Measurements from ENCODE around the gene FKBP5.

The FKBP5 gene

DNA sequence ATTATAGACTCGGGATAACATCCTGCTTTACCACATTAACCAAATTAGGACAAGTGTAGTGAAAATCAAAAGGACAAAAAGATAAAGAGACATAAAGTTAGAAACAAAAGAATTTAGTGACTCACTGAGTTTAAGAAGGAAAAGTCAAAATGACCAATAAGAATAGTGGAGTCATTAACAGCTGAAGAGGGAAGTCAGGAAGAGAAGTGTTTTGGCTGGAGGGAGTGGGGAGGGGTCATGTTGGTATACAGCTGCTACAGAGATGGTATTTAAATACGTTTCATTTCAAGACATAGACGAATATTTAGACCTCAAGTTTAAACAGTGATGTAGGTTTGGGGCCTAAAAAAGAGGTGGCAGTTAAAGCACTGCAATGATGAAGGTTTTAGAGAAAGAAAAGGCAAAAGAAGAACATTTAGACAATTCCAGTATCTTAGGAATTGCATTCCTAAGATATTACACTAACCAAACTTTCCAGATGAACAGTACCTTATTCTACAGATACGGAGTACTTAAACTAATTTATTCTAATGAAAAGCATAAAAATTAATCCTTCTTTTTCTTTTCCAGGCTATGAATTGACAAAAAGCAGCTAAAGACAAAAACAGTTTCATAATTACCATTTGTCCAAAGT lies 10.6 kb downstream of the FKBP5 start:
- WGBS, 2 donors (ENCODE audit: extremely low coverage in 2 of 2, insufficient read length in 2 of 2, insufficient replicate concordance in 1 of 2) = no CpG with 5 or more reads among the region's 4 CpGs
- no peak overlapping the region for H3K27ac ChIP-seq (replicated peaks; ENCODE audit: low read length)

GRCh38 chr6:35677456-35677855 lies 11.3 kb downstream of the FKBP5 start:
- no peak overlapping the region for H2BK120ac ChIP-seq (ENCODE audit: low read depth, low read length)
- H4K8ac ChIP-seq (ENCODE audit: low read depth, low read length) = no peak overlapping the region
- no peak overlapping the region for H3K4ac ChIP-seq (ENCODE audit: low read length)
- no peak overlapping the region for H3K14ac ChIP-seq (ENCODE audit: low read length)
- H2BK12ac ChIP-seq (ENCODE audit: low read length) = no peak overlapping the region
- no peak overlapping the region for H4K91ac ChIP-seq (ENCODE audit: low read depth, low read length, poor library complexity)
- no CpG with 5 or more reads among the region's 2 CpGs for WGBS, 2 donors (ENCODE audit: extremely low coverage in 2 of 2, insufficient read length in 2 of 2, insufficient replicate concordance in 1 of 2)
- DNase-seq (ENCODE audit: low spot score) = no peak
- H2BK5ac ChIP-seq (ENCODE audit: low read length) = no peak overlapping the region
- H3K4me2 ChIP-seq (ENCODE audit: insufficient read depth, low read length, poor library complexity, severe bottlenecking) = no peak overlapping the region
- no peak overlapping the region for H2AK5ac ChIP-seq (ENCODE audit: low read depth, low read length)
- no peak overlapping the region for H2BK15ac ChIP-seq (ENCODE audit: low read length)
- no peak overlapping the region for H3K27ac ChIP-seq (replicated peaks; ENCODE audit: low read length)
- peaks cover 2% of the 10 kb centered on the region for H3K79me1 ChIP-seq (ENCODE audit: low read depth, low read length)
- no peak overlapping the region for H3K23ac ChIP-seq (ENCODE audit: low read depth, low read length, poor library complexity)
- H3K36me3 ChIP-seq (replicated peaks in 1 of 2; ENCODE audit: control insufficient read depth in 2 of 2, insufficient read depth in 2 of 2, low read length in 2 of 2) = peaks cover 0 to 44% of the 10 kb centered on the region in 2 donors
- H2AFZ ChIP-seq (ENCODE audit: low read length) = no peak overlapping the region
- H3K18ac ChIP-seq (ENCODE audit: low read length) = no peak overlapping the region
- peaks cover 0 to 6% of the 10 kb centered on the region in 2 donors for H3K4me1 ChIP-seq (ENCODE audit: control insufficient read depth in 2 of 2, insufficient read depth in 1 of 2, low read depth in 1 of 2, low read length in 2 of 2)
- peaks cover 0 to 3% of the 10 kb centered on the region in 2 donors for H3K9me3 ChIP-seq (replicated peaks in 1 of 2; ENCODE audit: control insufficient read depth in 2 of 2, insufficient read depth in 1 of 2, low read depth in 1 of 2, low read length in 2 of 2)
- H3K27me3 ChIP-seq (ENCODE audit: control insufficient read depth in 3 of 3, insufficient read depth in 3 of 3, low read depth in 1 of 3, low read length in 3 of 3) = no peaks in the 10 kb centered on the region
- no peak overlapping the region for H3K9ac ChIP-seq (ENCODE audit: low read depth, low read length, poor library complexity)
- no peak overlapping the region for H3K4me3 ChIP-seq (ENCODE audit: low read length in 2 of 2)

More for the DNA sequence above, 10.6 kb downstream of the FKBP5 start:
- Histone ChIP-seq H3K4me2 (ENCODE audit: insufficient read depth, low read length, poor library complexity, severe bottlenecking) (no peak overlapping the region), H2BK15ac (ENCODE audit: low read length) (no peak overlapping the region), H3K4me1 (ENCODE audit: control insufficient read depth in 2 of 2, insufficient read depth in 1 of 2, low read depth in 1 of 2, low read length in 2 of 2) (peaks cover 0 to 6% of the 10 kb centered on the region in 2 donors), H2AK5ac (ENCODE audit: low read depth, low read length) (no peak overlapping the region), H3K36me3 (replicated peaks in 1 of 2; ENCODE audit: control insufficient read depth in 2 of 2, insufficient read depth in 2 of 2, low read length in 2 of 2) (peaks cover 0 to 43% of the 10 kb centered on the region in 2 donors), H3K9me3 (replicated peaks in 1 of 2; ENCODE audit: control insufficient read depth in 2 of 2, insufficient read depth in 1 of 2, low read depth in 1 of 2, low read length in 2 of 2) (peaks cover 0 to 3% of the 10 kb centered on the region in 2 donors), H4K91ac (ENCODE audit: low read depth, low read length, poor library complexity) (no peak overlapping the region), H3K23ac (ENCODE audit: low read depth, low read length, poor library complexity) (no peak overlapping the region), H4K8ac (ENCODE audit: low read depth, low read length) (no peak overlapping the region), H3K9ac (ENCODE audit: low read depth, low read length, poor library complexity) (no peak overlapping the region), H3K4me3 (ENCODE audit: low read length in 2 of 2) (no peak overlapping the region), H3K27me3 (ENCODE audit: control insufficient read depth in 3 of 3, insufficient read depth in 3 of 3, low read depth in 1 of 3, low read length in 3 of 3) (no peaks in the 10 kb centered on the region), H2BK120ac (ENCODE audit: low read depth, low read length) (no peak overlapping the region), H3K79me1 (ENCODE audit: low read depth, low read length) (peaks cover 2% of the 10 kb centered on the region), H2BK12ac (ENCODE audit: low read length) (no peak overlapping the region), H3K18ac (ENCODE audit: low read length) (no peak overlapping the region), H2AFZ (ENCODE audit: low read length) (no peak overlapping the region), H3K4ac (ENCODE audit: low read length) (no peak overlapping the region), H3K14ac (ENCODE audit: low read length) (no peak overlapping the region), H2BK5ac (ENCODE audit: low read length) (no peak overlapping the region)
- no peak for DNase-seq (ENCODE audit: low spot score)

DNA sequence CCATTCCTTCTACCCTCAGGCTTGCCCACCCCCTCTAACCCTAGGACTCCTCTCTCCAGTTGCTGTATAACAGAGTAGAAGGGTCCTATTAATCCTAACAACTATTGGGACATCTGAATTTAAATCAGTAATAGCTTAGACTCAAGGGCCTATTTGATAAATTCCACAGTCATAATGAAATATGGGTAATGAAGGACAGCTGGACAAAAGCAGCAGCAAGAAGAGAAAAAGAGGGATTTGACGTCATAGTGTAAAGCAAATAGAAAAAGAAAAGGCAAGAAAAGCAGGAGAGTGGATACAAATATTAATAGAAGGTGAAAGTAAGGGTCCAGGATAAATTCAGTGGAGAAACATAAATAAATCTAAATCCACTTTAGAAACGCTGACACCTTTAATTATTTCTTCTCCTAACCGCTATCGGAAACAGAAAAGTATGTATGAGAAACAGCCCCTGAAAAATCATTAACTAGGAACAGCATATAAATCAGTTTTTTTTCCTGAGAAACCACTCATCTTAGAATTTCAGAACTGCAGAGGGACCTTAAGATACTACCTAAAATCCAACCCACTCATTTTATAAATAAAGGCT lies 12.8 kb downstream of the FKBP5 start:
- peaks cover 0 to 3% of the 10 kb centered on the region in 2 donors for H3K9me3 ChIP-seq (replicated peaks in 1 of 2; ENCODE audit: control insufficient read depth in 2 of 2, insufficient read depth in 1 of 2, low read depth in 1 of 2, low read length in 2 of 2)
- H2BK12ac ChIP-seq (ENCODE audit: low read length) = no peak overlapping the region
- H3K4me3 ChIP-seq (ENCODE audit: low read length in 2 of 2) = no peak overlapping the region
- H3K27me3 ChIP-seq (ENCODE audit: control insufficient read depth in 3 of 3, insufficient read depth in 3 of 3, low read depth in 1 of 3, low read length in 3 of 3) = no peaks in the 10 kb centered on the region
- no CpG with 5 or more reads among the region's 4 CpGs for WGBS, 2 donors (ENCODE audit: extremely low coverage in 2 of 2, insufficient read length in 2 of 2, insufficient replicate concordance in 1 of 2)
- H2BK15ac ChIP-seq (ENCODE audit: low read length) = no peak overlapping the region
- H4K91ac ChIP-seq (ENCODE audit: low read depth, low read length, poor library complexity) = no peak overlapping the region
- no peaks in the 10 kb centered on the region for H3K4me1 ChIP-seq (ENCODE audit: control insufficient read depth in 2 of 2, insufficient read depth in 1 of 2, low read depth in 1 of 2, low read length in 2 of 2)
- no peak overlapping the region for H3K14ac ChIP-seq (ENCODE audit: low read length)
- H3K4me2 ChIP-seq (ENCODE audit: insufficient read depth, low read length, poor library complexity, severe bottlenecking) = no peak overlapping the region
- H3K36me3 ChIP-seq (replicated peaks in 1 of 2; ENCODE audit: control insufficient read depth in 2 of 2, insufficient read depth in 2 of 2, low read length in 2 of 2) = peaks cover 0 to 46% of the 10 kb centered on the region in 2 donors
- H3K79me1 ChIP-seq (ENCODE audit: low read depth, low read length) = peaks cover 2% of the 10 kb centered on the region
- H3K9ac ChIP-seq (ENCODE audit: low read depth, low read length, poor library complexity) = no peak overlapping the region
- H2BK5ac ChIP-seq (ENCODE audit: low read length) = no peak overlapping the region
- no peak for DNase-seq (ENCODE audit: low spot score)
- H3K23ac ChIP-seq (ENCODE audit: low read depth, low read length, poor library complexity) = no peak overlapping the region
- H4K8ac ChIP-seq (ENCODE audit: low read depth, low read length) = no peak overlapping the region
- no peak overlapping the region for H3K18ac ChIP-seq (ENCODE audit: low read length)
- no peak overlapping the region for H2AFZ ChIP-seq (ENCODE audit: low read length)
- H3K4ac ChIP-seq (ENCODE audit: low read length) = no peak overlapping the region
- no peak overlapping the region for H2BK120ac ChIP-seq (ENCODE audit: low read depth, low read length)
- H3K27ac ChIP-seq (replicated peaks; ENCODE audit: low read length) = no peak overlapping the region
- no peak overlapping the region for H2AK5ac ChIP-seq (ENCODE audit: low read depth, low read length)

GRCh38 chr6:35674594-35674993 lies 14.1 kb downstream of the FKBP5 start:
- Histone ChIP-seq H4K91ac (ENCODE audit: low read depth, low read length, poor library complexity) (no peak overlapping the region), H3K4ac (ENCODE audit: low read length) (no peak overlapping the region), H3K18ac (ENCODE audit: low read length) (no peak overlapping the region), H2BK15ac (ENCODE audit: low read length) (no peak overlapping the region), H3K4me3 (ENCODE audit: low read length in 2 of 2) (no peak overlapping the region), H2AK5ac (ENCODE audit: low read depth, low read length) (no peak overlapping the region), H3K4me2 (ENCODE audit: insufficient read depth, low read length, poor library complexity, severe bottlenecking) (no peak overlapping the region), H3K23ac (ENCODE audit: low read depth, low read length, poor library complexity) (no peak overlapping the region), H2BK5ac (ENCODE audit: low read length) (no peak overlapping the region), H2BK12ac (ENCODE audit: low read length) (no peak overlapping the region), H3K36me3 (replicated peaks in 1 of 2; ENCODE audit: control insufficient read depth in 2 of 2, insufficient read depth in 2 of 2, low read length in 2 of 2) (peaks cover 0 to 44% of the 10 kb centered on the region in 2 donors), H2BK120ac (ENCODE audit: low read depth, low read length) (no peak overlapping the region), H3K27me3 (ENCODE audit: control insufficient read depth in 3 of 3, insufficient read depth in 3 of 3, low read depth in 1 of 3, low read length in 3 of 3) (no peaks in the 10 kb centered on the region), H3K9ac (ENCODE audit: low read depth, low read length, poor library complexity) (no peak overlapping the region), H4K8ac (ENCODE audit: low read depth, low read length) (no peak overlapping the region), H3K27ac (replicated peaks; ENCODE audit: low read length) (no peak overlapping the region), H3K4me1 (ENCODE audit: control insufficient read depth in 2 of 2, insufficient read depth in 1 of 2, low read depth in 1 of 2, low read length in 2 of 2) (no peaks in the 10 kb centered on the region), H3K79me1 (ENCODE audit: low read depth, low read length) (peaks cover 2% of the 10 kb centered on the region), H3K9me3 (replicated peaks in 1 of 2; ENCODE audit: control insufficient read depth in 2 of 2, insufficient read depth in 1 of 2, low read depth in 1 of 2, low read length in 2 of 2) (peaks cover 0 to 7% of the 10 kb centered on the region in 2 donors), H2AFZ (ENCODE audit: low read length) (no peak overlapping the region), H3K14ac (ENCODE audit: low read length) (no peak overlapping the region)
- no peak for DNase-seq (ENCODE audit: low spot score)
- no CpG with 5 or more reads among the region's 3 CpGs for WGBS, 2 donors (ENCODE audit: extremely low coverage in 2 of 2, insufficient read length in 2 of 2, insufficient replicate concordance in 1 of 2)

Measured in neuronal stem cell (in vitro differentiated cells).